ENCODE measurements around the gene KRTAP10-9. TPM values are rescaled to one million over a fixed set of nuclear protein-coding genes. Genes with fewer than 3 reads are reported as not detected.
A peak's percentile ranks its signal among the peaks of the same experiment; 100 is the strongest.
"Not testable (repeated sequence)": the region's sequence is repeated elsewhere in the genome, so short reads cannot be mapped to it uniquely, and the experiment has no call there.

Gene KRTAP10-9
- total RNA-seq, 1 donor from 2014 or later: not detected

- H3K4me1 Mint-ChIP-seq (ENCODE audit: unreplicated experiment): no peaks in the 10 kb centered on the region
- no peaks in the 10 kb centered on the region for H3K36me3 Mint-ChIP-seq (ENCODE audit: unreplicated experiment)
- peaks cover 19% of the 10 kb centered on the region for H3K9me3 Mint-ChIP-seq (ENCODE audit: unreplicated experiment)
- peaks cover 16% of the 10 kb centered on the region for H3K27me3 Mint-ChIP-seq (ENCODE audit: unreplicated experiment)
- H3K4me3 Mint-ChIP-seq (ENCODE audit: unreplicated experiment): no peak overlapping the region
- no peak overlapping the region for H3K27ac Mint-ChIP-seq (ENCODE audit: unreplicated experiment)
- peak; percentile 83 for DNase-seq (ENCODE audit: extremely low spot score, unreplicated experiment)
- TF ChIP-seq CTCF (IDR thresholded peaks at IDR 0.05): no peak
These were observed 12.4 kb downstream of the KRTAP10-9 start for GRCh38 chr21:44639331-44639655.

GRCh38 chr21:44640761-44641160 is 13.9 kb downstream of the KRTAP10-9 start:
- no peak overlapping the region for H3K4me3 Mint-ChIP-seq (ENCODE audit: unreplicated experiment)
- no peaks in the 10 kb centered on the region for H3K4me1 Mint-ChIP-seq (ENCODE audit: unreplicated experiment)
- no peaks in the 10 kb centered on the region for H3K36me3 Mint-ChIP-seq (ENCODE audit: unreplicated experiment)
- peaks cover 29% of the 10 kb centered on the region for H3K9me3 Mint-ChIP-seq (ENCODE audit: unreplicated experiment)
- DNase-seq (ENCODE audit: extremely low spot score, unreplicated experiment): peak; percentile 57
- TF ChIP-seq CTCF (IDR thresholded peaks at IDR 0.05): no peak
- peaks cover 11% of the 10 kb centered on the region for H3K27me3 Mint-ChIP-seq (ENCODE audit: unreplicated experiment)
- H3K27ac Mint-ChIP-seq (ENCODE audit: unreplicated experiment): no peak overlapping the region

- H3K9me3 Mint-ChIP-seq (ENCODE audit: unreplicated experiment): peaks cover 29% of the 10 kb centered on the region
- no peak overlapping the region for H3K4me3 Mint-ChIP-seq (ENCODE audit: unreplicated experiment)
- peak; percentile 64 for DNase-seq (ENCODE audit: extremely low spot score, unreplicated experiment)
- H3K4me1 Mint-ChIP-seq (ENCODE audit: unreplicated experiment): no peaks in the 10 kb centered on the region
- peaks cover 6% of the 10 kb centered on the region for H3K27me3 Mint-ChIP-seq (ENCODE audit: unreplicated experiment)
- TF ChIP-seq CTCF (IDR thresholded peaks at IDR 0.05): no peak
- no peaks in the 10 kb centered on the region for H3K36me3 Mint-ChIP-seq (ENCODE audit: unreplicated experiment)
- no peak overlapping the region for H3K27ac Mint-ChIP-seq (ENCODE audit: unreplicated experiment)
These were observed 16.9 kb downstream of the KRTAP10-9 start for GRCh38 chr21:44643741-44644310.

GRCh38 chr21:44644878-44645277 is 18.0 kb downstream of the KRTAP10-9 start:
- no peak for DNase-seq (ENCODE audit: extremely low spot score, unreplicated experiment)
- H3K4me1 Mint-ChIP-seq (ENCODE audit: unreplicated experiment): no peaks in the 10 kb centered on the region
- no peak overlapping the region for H3K4me3 Mint-ChIP-seq (ENCODE audit: unreplicated experiment)
- H3K36me3 Mint-ChIP-seq (ENCODE audit: unreplicated experiment): no peaks in the 10 kb centered on the region
- TF ChIP-seq CTCF (IDR thresholded peaks at IDR 0.05): no peak
- no peak overlapping the region for H3K27ac Mint-ChIP-seq (ENCODE audit: unreplicated experiment)
- peaks cover 29% of the 10 kb centered on the region for H3K9me3 Mint-ChIP-seq (ENCODE audit: unreplicated experiment)
- H3K27me3 Mint-ChIP-seq (ENCODE audit: unreplicated experiment): peaks cover 6% of the 10 kb centered on the region

- H3K4me3 Mint-ChIP-seq (ENCODE audit: unreplicated experiment); H3K27ac Mint-ChIP-seq (ENCODE audit: unreplicated experiment); H3K4me1 Mint-ChIP-seq (ENCODE audit: unreplicated experiment); H3K36me3 Mint-ChIP-seq (ENCODE audit: unreplicated experiment); H3K27me3 Mint-ChIP-seq (ENCODE audit: unreplicated experiment): not testable (repeated sequence)
- peaks cover 22% of the 10 kb centered on the region for H3K9me3 Mint-ChIP-seq (ENCODE audit: unreplicated experiment)
- peak; percentile 75 for DNase-seq (ENCODE audit: extremely low spot score, unreplicated experiment)
These were observed 19.7 kb downstream of the KRTAP10-9 start, which contains the start of gene KRTAP10-11 for GRCh38 chr21:44646366-44647221. Gene KRTAP10-11 (plus strand): TSS chr21:44646414. CDS start chr21:44646459, 45 bp downstream.

Data from osteocyte (in vitro differentiated cells).